H1 (cell line): ENCODE measurements around the gene ENDOD1.

ENCODE experiments used
- CTCF ChIP-seq, 3 experiments: IDR thresholded peaks; 1 replicate in 2 of 3; 2 replicates in 1 of 3; pipeline versions ENCODE4 v1.5.1 to v1.6.1; 2011; ENCODE audit warnings: low read length in 3 of 3, mild to moderate bottlenecking in 3 of 3, inconsistent platforms in 2 of 3, low read depth in 1 of 3, moderate library complexity in 1 of 3; ENCODE audit not compliant: insufficient read depth in 1 of 3; ENCODE audit errors: control extremely low read depth in 1 of 3
- EZH2 ChIP-seq: fragments of 200-600 bp; sonication (generic); IDR thresholded peaks from 2 replicates; pipeline ENCODE4 v1.7.1; 2012; ENCODE audit warnings: low read depth, mild to moderate bottlenecking, moderate library complexity, low read length, inconsistent platforms; ENCODE audit not compliant: severe bottlenecking
- PHF8 ChIP-seq: fragments of 200-600 bp; sonication (generic); conservative IDR thresholded peaks from 2 replicates; pipeline ENCODE4 v1.7.1; 2012; ENCODE audit warnings: low read depth, mild to moderate bottlenecking, inconsistent platforms, low read length, moderate library complexity
- SIN3A ChIP-seq, 2 experiments: IDR thresholded peaks in 1 of 2; conservative IDR thresholded peaks in 1 of 2; 2 replicates each; pipeline ENCODE4 v1.6.1; 2011 to 2012; ENCODE audit warnings: low read length in 2 of 2, improper control_type of control experiment in 1 of 2, low read depth in 1 of 2, mild to moderate bottlenecking in 1 of 2
- TAF1 ChIP-seq: IDR thresholded peaks from 2 replicates; pipeline ENCODE4 v1.6.1; 2011; ENCODE audit warnings: mild to moderate bottlenecking, low read depth, low read length

- TF ChIP-seq CTCF (IDR thresholded peaks at IDR 0.05; ENCODE audit: control extremely low read depth in 1 of 3, insufficient read depth in 1 of 3, low read depth in 1 of 3, low read length in 3 of 3), result no peak
- no peak for TF ChIP-seq SIN3A (conservative IDR thresholded peaks at IDR 0.05 in 1 of 2, IDR thresholded peaks at IDR 0.05 in 1 of 2; ENCODE audit: low read depth in 1 of 2, low read length in 2 of 2)
- no peak for TF ChIP-seq TAF1
- no peak for TF ChIP-seq PHF8
- TF ChIP-seq EZH2, result no peak
Observed at GRCh38 chr11:95100191-95100648, 10.6 kb downstream of the ENDOD1 start.
